A673 (cell line): ENCODE data around the gene ALG9. TPM values are rescaled to one million over a fixed set of nuclear protein-coding genes. Genes with fewer than 3 reads are reported as not detected.

Source experiments
- BruUV-seq: library from RNA; stranded (reverse); fragments of 400-500 nt; replicated peaks from 2 replicates; lab custom pipeline; 2021; lab: Mats Ljungman, UMichigan
- CTCF ChIA-PET: fragments of 300-600 bp; sonication (Branson Sonifier 250); formaldehyde crosslinking; loops from one replicate; lab custom pipeline; 2022; ENCODE audit warnings: antibody characterized with exemption; lab: Charles Lee
- POLR2A ChIA-PET: fragments of 300-600 bp; sonication (Branson Sonifier 250); formaldehyde crosslinking; loops from one replicate; lab custom pipeline; 2022; ENCODE audit warnings: antibody characterized with exemption; ENCODE audit not compliant: low non-redundant PET; lab: Charles Lee
- DNase-seq: peaks from one replicate; pipeline ENCODE4 v3.0.0-alpha.2; 2015; ENCODE audit warnings: low spot score
- H3K27ac ChIP-seq: fragments of 200-600 bp; sonication (generic); 2 replicates; pipeline ENCODE4 v1.5.1; 2016; ENCODE audit warnings: mixed run types, low read depth, mild to moderate bottlenecking, mixed read lengths, antibody characterized with exemption, low read length; ENCODE audit not compliant: poor library complexity, severe bottlenecking
- H3K27me3 ChIP-seq: fragments of 200-600 bp; sonication (generic); replicated peaks from 2 replicates; pipeline ENCODE4 v1.6.1; 2017; ENCODE audit warnings: mixed run types, low read depth, mild to moderate bottlenecking, mixed read lengths, antibody characterized with exemption, low read length; ENCODE audit not compliant: insufficient read depth, poor library complexity
- H3K36me3 ChIP-seq: fragments of 200-600 bp; sonication (generic); 2 replicates; pipeline ENCODE4 v1.6.1; 2016; ENCODE audit warnings: mixed run types, mild to moderate bottlenecking, mixed read lengths, antibody characterized with exemption, low read length; ENCODE audit not compliant: insufficient read depth, poor library complexity, severe bottlenecking
- H3K4me1 ChIP-seq: fragments of 200-600 bp; sonication (generic); 2 replicates; pipeline ENCODE4 v1.6.1; 2017; ENCODE audit warnings: mixed run types, mild to moderate bottlenecking, mixed read lengths, antibody characterized with exemption, low read length; ENCODE audit not compliant: insufficient read depth, poor library complexity, severe bottlenecking
- H3K4me3 ChIP-seq: fragments of 200-600 bp; sonication (generic); 2 replicates; pipeline ENCODE4 v1.5.1; 2016; ENCODE audit warnings: low read depth, mixed run types, mild to moderate bottlenecking, mixed read lengths, low read length; ENCODE audit not compliant: poor library complexity, severe bottlenecking
- H3K9me3 ChIP-seq: fragments of 200-600 bp; sonication (generic); 2 replicates; pipeline ENCODE4 v1.6.1; 2016; ENCODE audit warnings: mixed run types, low read depth, mild to moderate bottlenecking, mixed read lengths, antibody characterized with exemption, low read length; ENCODE audit not compliant: poor library complexity, severe bottlenecking
- EZH2 ChIP-seq: fragments of 200-600 bp; sonication (generic); IDR thresholded peaks from 2 replicates; pipeline ENCODE4 v1.6.1; 2017; ENCODE audit warnings: borderline replicate concordance, low read depth, mild to moderate bottlenecking, mixed read lengths, antibody characterized with exemption, low read length; ENCODE audit not compliant: poor library complexity, severe bottlenecking
- intact Hi-C: fragments of 100-400 bp; cut with micrococcal nuclease; formaldehyde crosslinking; loops from one replicate; pipeline ENCODE4 v1.10.0; 2022; ENCODE audit not compliant: unreplicated experiment
- total RNA-seq: library from RNA; stranded (reverse); gene quantifications from 2 replicates; pipeline ENCODE4 v1.2.3, GENCODE V29; 2021
- TF ChIP-seq, protein P1 (sequence below): fragments of 300-800, 200-600 bp; sonication (generic); conservative IDR thresholded peaks from 2 replicates; pipeline ENCODE4 v1.5.1; 2017; ENCODE audit warnings: low read depth, mild to moderate bottlenecking, antibody characterized with exemption, low read length, moderate library complexity, mixed read lengths

ALG9 gene
- total RNA-seq, 1 experiment from 2014 or later, result 61.0 TPM

DNA sequence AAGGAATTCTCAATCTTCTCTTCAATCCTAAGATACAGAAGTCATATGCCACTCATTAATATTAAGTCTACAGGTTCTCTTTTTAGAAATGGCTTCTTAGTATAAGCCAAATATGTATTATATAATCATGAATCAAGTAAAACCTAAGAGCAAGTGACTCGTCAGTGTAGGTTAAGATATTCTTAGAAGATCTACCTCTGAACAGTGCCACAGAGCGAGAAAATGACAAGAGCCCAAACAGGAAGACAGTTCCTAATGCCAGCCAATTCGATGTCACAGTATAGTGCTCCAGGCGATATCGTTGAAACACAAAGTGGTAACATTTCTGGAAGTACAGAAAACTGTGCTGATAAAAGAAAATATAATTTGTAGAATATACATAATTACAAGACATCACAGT lies 33.3 kb downstream of the ALG9 start:
- Histone ChIP-seq H3K4me1 (peaks cover 20% of the 10 kb centered on the region), H3K27ac (no peak overlapping the region), H3K36me3 (peaks cover 14% of the 10 kb centered on the region), H3K27me3 (no peaks in the 10 kb centered on the region), H3K9me3 (no peaks in the 10 kb centered on the region), H3K4me3 (no peak overlapping the region)
- intact Hi-C loops, result no loop called here
- no peak for TF ChIP-seq EZH2
- TF ChIP-seq, protein P1, sequence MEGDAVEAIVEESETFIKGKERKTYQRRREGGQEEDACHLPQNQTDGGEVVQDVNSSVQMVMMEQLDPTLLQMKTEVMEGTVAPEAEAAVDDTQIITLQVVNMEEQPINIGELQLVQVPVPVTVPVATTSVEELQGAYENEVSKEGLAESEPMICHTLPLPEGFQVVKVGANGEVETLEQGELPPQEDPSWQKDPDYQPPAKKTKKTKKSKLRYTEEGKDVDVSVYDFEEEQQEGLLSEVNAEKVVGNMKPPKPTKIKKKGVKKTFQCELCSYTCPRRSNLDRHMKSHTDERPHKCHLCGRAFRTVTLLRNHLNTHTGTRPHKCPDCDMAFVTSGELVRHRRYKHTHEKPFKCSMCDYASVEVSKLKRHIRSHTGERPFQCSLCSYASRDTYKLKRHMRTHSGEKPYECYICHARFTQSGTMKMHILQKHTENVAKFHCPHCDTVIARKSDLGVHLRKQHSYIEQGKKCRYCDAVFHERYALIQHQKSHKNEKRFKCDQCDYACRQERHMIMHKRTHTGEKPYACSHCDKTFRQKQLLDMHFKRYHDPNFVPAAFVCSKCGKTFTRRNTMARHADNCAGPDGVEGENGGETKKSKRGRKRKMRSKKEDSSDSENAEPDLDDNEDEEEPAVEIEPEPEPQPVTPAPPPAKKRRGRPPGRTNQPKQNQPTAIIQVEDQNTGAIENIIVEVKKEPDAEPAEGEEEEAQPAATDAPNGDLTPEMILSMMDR, result no peak
- POLR2A ChIA-PET, result no interaction called here
- no TSS peak for BruUV-seq
- CTCF ChIA-PET, result no interaction called here
- no peak for DNase-seq

DNA sequence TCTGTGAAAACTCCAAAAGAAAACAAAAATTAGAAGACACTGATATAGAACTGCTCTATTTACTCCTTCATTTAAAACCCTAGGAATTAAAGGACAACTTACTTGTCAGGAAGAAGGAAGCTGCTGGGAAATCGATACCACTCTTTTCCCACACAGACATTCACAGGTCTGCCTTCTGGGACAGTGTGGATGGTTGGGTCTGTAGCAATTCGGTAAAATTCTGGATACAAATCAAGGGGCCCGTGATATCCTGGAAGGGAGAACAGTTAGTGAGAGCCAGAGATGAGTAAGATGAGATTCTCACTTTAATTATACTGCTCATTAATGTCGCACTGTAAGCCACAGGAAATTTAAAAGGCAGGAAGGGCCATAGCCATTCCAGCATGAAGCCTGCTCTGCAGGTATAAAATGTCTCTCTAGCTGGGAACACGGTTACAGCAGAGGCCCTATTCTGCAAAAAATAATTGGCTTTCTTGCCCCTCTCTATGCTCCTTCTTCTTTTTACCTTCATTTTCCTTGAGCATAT lies 34.0 kb downstream of the ALG9 start:
- POLR2A ChIA-PET, result no interaction called here
- no peaks in the 10 kb centered on the region for H3K9me3 ChIP-seq
- H3K27me3 ChIP-seq, result no peaks in the 10 kb centered on the region
- CTCF ChIA-PET, result no interaction called here
- intact Hi-C loops, result no loop called here
- TF ChIP-seq, protein P1, result no peak
- TF ChIP-seq EZH2, result no peak
- H3K4me3 ChIP-seq, result no peak overlapping the region
- H3K27ac ChIP-seq, result no peak overlapping the region
- BruUV-seq, result no TSS peak
- no peak for DNase-seq
- H3K4me1 ChIP-seq, result peaks cover 22% of the 10 kb centered on the region
- H3K36me3 ChIP-seq, result peaks cover 14% of the 10 kb centered on the region

DNA sequence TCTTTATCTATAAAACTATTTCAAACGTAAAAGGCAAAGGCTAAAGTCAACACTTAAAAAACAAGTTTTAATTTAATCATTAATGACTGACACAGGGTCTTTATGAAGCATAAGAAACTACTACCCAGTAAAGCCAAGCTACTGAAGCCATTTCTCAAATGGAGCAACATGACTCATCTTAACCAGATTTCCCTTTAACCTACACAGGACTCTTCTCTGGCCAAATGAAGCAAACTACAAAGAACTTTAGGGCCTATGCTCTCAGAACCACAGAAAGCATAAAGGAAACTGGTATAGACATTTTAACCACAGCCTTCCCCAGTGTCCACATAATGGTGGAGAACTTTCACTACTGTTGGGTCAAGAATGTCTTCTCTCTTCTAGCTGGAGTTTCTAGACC lies 34.7 kb downstream of the ALG9 start:
- Histone ChIP-seq H3K36me3 (peaks cover 14% of the 10 kb centered on the region), H3K27me3 (no peaks in the 10 kb centered on the region), H3K4me1 (peaks cover 22% of the 10 kb centered on the region), H3K27ac (no peak overlapping the region), H3K4me3 (no peak overlapping the region), H3K9me3 (no peaks in the 10 kb centered on the region)
- ChIA-PET CTCF (no interaction called here), POLR2A (no interaction called here)
- TF ChIP-seq EZH2, result no peak
- TF ChIP-seq, protein P1, result no peak
- no peak for DNase-seq
- intact Hi-C loops, result no loop called here
- no TSS peak for BruUV-seq
